GM19324 (cell line): ENCODE data around the gene SORBS1.

Source experiments
- ATAC-seq: cut with Tn5 transposase; IDR thresholded peaks from one replicate; pipeline ENCODE4 v1.9.1; 2021; ENCODE audit warnings: mild to moderate bottlenecking, moderate library complexity; ENCODE audit not compliant: unreplicated experiment, low FRiP score

SORBS1 gene

DNA sequence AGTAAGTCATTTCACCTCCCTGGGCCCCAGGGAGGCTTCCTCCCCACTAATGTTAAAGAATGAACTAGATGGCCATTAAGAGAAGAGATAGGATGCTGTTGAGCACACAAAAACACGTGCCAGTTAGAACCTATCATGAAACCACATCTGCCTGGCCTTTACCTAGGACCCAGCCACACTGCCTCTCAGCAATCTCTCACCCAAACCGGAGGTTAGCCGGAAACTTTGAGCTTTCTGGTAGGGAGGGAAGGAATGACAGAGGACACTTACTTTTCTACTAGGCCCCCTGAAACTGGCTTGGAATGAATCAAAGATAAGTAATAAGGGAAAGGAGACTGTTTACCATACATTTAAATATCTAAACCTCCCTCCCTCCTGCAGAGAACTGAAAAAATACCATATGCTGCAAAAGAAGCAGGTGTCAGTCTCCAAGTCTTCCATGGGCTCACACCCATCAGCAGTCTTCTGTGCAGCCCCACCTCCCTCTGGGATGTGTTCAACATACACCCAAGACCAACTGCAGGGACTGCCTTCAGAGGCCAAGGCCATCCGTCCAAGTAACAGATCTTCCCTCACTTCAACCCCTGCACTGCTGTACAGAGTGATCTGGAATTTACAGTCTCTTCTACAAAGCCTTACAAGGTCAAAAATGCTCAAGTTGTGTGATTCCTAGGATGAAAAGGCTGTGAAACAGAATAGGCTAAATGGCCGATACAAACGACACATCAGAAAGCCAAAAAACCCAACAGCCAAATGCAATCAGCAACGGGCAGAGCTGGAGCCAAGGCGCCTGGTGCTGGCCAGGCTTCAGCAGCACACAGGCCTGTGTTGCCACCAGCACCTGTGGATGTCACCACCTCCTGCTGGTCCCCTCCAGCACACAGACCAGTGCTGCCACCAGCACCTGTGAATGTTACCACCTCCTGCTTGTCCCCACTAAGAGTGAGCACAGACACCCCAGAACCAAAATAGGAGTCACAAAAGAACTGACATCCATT, 42.4 kb downstream of the SORBS1 start:
- ATAC-seq: no peak

DNA sequence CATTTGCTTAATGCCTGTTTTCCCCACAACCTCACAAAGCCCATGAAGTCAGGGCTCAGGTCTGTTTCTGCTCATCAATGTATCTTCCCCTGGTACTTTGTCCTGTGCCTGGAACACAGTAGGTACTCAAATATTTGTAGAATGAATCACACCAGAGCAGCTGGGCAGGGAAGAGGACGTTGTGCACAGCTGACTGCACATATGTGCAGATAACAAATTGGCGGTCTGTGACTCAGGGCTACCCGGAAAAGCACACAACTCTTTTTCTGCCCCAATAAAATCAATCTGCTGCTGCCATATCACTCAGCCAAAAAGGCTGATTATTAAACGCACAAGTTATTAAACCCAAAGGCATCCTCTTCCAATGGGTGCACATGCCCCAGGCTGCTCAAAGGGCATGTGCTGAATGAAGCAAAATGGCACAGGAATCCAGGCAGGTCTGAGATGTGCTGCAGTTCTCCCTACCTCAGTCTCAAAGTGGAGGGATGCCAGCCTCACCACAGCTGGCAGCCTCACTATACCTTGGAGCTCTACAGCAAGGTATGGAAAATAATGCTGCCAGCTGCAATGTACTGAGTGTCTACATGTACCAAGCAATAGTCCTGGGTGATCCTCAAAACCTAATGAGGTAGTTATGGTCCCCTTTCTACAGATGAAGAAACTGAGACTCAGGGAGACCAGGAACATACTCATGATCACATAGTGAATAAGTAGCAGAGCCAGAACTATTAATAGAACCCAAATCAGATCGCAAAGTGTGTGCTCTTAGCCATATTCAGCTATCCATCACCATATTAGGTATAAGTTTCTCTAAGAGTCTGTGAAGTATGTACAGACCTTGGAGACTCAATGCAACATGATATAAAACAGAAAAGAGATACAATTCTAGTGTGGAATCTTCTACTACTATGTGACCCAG, 43.4 kb downstream of the SORBS1 start:
- ATAC-seq: no peak

DNA sequence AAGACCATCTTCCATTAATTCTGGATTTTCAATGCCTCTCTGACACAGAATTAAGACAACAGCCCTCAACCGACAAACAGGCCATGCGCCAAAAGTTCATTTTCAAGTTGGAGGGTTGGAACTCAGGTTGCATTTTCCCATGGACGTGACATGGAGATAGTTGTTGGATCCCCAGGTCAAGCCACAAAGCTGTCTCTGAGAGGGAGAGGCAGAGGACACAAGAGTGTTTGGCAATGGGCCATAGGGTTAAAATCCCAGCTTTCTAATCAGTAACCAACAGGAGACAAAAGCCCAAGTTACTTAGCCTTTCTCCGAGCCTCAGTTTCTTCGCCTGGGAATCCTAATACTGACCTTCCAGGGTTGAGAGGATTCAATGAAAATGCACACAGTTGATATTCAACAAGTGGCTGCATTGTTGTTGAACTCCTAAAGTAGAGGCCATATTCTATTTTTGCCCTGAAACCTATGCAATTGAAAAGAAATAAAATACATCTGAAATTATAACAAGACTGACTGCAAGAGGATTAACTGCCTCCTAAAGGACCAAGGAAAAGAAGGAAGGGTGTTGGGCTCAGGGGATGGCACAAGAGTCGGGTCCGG, 44.3 kb downstream of the SORBS1 start:
- no peak for ATAC-seq

DNA sequence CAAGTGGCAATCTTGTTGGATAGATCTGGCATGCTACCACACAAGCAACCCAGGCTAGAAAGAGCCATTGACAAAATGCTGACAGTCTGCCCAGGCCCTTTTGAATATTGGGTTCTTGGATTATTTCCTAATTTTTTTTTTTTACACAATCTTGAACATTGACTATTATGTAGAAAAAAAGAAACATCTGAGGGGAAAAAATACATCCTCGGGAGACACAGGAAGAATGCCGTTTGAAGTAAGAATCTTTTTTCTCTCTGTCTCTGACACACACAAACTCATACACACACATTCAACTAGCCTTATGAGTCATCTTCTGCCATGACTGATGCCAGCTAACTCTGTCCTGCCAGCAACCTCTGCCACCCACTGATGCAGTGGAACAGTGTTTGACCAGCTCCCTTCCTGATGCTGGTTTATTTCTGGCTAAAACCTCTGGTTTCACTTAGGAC, 47.2 kb downstream of the SORBS1 start:
- no peak for ATAC-seq

DNA sequence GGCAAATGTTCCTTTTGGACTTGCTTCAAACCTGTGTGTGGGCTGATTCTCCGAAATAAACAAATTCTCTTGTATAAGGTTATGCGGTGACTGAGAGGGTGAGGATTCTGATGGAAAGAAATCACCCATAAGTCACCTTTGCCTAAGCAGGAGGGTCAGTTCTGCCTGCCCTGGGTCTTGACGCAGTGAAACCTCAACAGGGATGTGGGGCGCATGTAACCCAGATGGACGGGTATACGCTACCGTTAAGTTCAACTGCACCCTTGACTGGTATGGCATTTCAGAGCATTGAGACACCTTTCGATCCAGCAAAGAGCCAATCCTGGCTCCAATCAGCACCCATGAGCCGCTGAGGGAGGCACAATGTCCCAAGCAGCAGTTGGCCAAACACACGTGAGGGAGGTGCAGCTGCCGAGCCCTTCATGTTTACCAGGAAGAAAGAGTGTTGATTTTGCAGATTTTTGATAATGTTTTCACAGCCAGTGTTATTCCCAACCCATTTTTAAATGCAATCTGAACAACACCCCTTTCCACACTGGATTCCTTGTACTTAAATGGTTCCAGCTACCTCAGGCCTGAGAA, 48.1 kb downstream of the SORBS1 start:
- ATAC-seq: no peak

DNA sequence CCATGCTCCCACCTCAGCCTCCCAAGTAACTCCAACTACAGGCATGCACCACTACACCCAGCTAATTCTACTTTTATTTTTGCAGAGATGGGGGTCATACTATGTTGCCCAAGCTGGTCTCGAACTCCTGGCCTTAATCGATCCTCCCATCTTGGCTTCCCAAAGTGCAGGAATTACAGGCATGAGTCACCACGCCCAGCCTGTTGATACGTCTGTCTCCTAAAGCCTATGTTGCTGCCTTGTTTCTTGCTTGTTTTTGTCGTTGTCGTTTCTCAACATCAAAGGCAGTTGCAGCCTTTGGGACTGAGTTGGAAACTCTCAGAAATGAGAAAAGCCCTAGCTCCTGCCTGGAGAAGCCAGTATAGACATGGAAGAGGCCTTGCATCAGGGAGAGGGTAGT, 49.9 kb downstream of the SORBS1 start:
- ATAC-seq: no peak

DNA sequence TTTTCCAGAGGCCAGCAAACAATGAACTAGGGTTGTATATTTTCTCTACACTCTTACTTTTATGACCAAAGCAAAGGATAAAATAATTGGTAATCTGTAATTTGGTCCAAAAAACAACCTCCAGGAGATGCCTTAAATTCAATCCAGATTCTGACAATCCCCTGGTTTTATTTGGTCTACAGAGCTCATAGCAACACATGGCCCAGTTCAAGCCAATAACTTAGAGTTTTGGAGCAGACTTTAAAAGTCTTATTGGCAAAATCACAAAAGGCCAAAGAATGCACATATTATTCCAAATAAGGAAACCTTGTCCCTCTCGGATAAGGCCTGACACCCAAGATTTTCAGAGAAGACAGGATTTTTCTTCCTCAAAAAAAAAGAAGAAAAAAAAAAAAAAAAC, 51.9 kb downstream of the SORBS1 start:
- no peak for ATAC-seq

DNA sequence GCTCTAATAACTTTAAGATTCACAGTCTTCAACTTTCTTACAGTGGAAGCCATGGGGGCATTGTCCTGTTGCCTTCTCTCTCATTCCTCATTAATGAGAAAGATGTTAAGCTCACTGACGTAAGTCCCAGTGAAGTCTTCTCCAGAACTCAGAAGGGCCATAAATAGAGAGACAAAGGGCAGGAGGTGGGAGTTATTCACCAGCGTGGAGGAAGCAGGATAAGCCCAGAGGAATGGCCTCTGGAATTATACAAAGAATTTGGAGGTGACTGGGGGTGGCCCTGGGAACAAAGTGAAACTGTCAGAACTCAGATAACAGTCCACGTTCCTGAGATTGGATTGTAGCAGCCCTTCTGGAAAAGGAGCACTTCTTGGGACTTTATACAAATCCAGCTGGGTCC, 52.4 kb downstream of the SORBS1 start:
- no peak for ATAC-seq

DNA sequence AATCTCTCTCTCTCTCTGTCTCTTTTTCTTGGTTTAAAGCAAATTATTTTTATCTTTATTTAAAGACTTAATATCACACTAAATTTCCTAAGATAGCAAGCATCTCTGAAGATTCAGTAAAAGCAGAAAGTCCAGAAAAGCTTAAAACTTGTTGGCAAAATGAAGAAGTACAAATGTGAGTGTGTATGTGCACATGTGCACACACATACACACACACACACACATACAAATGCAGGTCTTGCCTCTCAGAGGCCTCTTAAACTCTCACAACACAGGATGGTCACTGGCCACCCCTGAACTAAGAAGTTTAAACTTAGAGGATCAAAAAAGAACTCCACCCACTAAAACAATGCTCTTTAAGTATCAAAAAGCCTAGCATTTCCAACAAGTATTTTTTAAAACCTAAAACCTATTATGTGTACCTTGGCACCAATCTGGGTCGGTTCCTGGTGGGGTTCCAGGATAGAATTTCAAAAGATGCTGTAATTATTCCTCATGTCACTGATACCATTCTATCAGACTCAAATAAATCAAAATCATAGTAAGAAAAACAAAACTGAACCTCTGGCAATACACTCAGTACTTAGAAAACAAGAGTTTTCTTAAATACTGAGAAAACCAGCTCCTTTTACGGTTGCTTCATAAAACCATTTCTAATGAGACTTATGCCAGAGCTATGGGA, 55.0 kb downstream of the SORBS1 start:
- ATAC-seq: no peak

DNA sequence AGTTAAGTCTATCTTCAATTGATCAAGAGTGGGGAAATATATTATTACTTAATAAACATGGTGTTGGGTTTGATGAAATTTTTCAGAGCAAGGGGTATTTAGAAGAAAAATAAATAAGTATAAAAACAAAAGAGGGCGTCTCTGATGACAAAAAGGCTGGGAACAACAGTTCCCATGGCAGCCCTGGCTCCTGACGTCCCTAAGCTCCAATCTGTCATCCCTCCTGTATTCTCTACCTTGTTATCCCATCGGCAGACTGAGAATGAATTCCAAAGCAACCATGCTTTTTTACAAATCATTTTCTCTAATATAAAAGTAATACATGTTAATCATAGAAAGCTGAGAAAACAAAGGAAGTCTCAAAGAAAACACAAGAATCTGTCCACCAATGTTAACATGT, 55.5 kb downstream of the SORBS1 start:
- ATAC-seq: no peak

DNA sequence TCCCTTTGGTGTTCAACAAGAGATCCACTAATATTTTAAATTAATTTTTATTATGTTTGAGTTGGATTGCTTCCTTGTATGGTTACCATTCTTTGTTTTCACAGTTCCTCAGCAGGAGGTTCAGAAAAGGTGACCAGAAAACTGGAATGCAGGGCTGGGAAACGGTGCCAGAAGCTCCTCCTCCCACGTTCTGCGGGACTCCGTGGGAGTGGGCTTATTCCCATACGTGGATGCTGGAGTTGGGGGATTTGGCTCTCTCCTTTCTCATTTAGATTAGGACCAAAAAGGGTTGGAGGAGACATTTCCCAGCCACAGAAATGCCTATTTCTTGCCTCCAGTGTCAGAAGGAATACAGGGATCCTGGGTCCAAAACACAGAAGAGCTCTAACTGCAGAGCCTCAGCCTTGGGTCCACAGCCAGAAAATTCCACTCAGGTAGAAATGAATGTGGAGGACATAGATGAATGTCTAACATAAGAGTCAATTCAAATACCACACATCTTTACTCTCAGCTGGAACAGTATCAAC, 56.0 kb downstream of the SORBS1 start:
- ATAC-seq: no peak

DNA sequence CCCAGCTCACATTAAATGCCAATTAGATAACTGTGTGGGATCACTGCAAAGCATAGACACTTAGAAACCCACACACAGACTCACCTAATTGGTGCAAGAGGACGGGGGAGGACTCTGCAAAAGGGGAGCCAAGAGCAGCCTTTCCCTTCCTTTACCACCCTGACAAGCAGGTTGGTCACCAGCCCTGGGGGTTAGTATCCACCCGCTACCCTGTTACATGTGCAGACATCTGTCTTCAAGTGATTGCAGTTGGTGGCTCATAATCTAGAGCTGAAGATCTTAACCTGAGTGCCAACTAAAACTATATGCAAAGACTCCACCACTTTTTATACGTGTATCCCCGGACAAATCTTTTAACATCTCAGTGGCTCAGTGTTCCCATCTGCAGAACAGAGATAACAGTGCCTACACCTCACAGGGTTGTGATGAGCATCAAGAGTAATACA, 56.9 kb downstream of the SORBS1 start:
- no peak for ATAC-seq

DNA sequence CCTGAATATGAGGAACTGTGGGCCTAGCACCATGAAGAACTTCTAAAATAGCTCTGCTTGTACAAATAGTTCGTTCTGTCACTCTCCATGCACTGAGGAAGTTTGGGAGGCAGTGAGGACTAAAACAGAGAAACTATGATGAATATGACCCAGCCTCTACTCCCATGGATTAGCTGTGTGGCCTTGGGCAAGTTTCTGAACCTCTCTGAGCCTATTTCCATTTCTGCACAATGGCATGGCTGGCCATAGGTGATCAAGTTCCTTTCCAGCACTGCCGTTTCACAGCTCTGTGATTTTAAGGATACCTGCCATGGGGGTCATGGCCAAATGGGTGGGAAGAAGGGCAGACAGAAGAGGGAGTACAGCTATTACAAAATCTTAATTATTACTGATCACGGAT, 57.6 kb downstream of the SORBS1 start:
- no peak for ATAC-seq

DNA sequence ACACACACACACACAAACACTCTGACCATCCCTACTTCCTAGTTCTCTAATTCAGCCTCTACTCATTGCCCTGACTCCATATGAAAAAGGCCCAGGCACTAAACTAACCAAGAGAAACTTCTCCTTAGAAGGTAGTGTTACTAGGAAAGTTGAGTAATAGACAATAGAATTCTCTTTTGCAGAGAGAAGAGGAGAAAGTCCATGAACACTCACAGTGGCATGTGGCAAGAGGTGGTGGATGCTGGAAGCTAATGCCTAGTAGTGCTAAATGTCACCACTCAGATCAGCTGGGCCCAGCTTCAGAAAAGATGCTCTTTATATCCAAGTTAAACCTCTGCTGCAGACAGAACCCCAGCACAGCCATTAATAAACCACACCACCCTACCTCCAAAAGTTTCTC, 58.2 kb downstream of the SORBS1 start:
- ATAC-seq: no peak

DNA sequence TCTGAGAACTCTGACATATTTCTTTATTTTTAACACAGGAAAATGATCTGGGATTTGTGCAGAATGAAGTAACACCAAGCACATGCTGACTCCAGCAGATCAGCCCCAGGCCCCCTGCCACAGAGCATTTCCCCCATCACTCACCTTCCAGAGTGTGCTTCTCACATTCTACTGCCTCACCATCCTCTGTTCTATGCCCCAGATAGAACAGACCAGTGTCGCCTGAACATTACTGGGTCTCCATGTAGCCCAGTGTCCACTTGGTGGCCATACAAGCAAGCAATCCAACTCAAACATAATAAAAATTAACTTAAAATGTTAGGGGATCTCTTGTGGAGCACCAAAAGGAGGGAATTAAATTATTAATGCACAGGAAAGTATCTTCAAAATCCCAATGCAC, 58.8 kb downstream of the SORBS1 start:
- no peak for ATAC-seq

DNA sequence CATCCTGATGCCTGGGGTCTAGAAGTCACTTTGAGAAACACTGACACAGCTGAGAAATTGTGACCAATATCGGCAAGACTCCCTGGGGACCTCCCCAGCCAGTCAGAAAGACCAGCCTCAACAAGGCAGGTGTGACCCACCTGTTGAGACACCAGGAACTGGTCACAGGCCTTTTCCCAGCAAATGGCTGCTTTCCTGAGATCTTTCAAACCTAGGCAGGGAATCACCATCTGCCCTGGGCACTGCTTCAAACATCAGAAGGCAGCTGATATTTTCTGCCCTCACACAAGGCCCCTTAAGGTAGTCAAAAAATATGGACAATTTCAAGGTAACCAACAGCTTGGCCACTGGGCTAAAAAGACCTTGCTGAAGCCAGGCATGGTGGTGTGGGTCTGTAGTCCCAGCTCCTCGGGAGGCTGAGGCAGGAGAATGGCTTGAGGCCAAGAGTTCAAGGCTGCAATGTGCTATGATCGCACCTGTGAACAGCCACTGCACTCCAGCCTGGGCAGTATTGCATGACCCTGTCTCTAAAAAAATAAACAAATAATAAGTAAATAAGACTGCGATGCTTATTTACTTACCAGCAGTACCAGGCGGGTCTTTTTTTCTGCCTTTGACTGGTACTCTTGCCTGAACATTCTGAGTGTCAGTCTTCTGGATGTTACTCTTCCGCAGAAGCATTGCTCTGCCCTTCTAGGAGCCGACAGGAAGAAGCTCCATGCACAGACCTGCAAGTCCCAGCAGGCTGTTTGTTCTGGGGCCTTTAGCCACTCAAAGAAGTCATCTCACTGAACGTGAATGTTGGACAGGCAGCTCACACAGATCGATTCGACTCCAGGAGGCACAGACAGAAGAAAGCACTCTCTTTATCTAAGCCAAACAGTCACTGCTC, 59.7 kb downstream of the SORBS1 start:
- ATAC-seq: no peak

DNA sequence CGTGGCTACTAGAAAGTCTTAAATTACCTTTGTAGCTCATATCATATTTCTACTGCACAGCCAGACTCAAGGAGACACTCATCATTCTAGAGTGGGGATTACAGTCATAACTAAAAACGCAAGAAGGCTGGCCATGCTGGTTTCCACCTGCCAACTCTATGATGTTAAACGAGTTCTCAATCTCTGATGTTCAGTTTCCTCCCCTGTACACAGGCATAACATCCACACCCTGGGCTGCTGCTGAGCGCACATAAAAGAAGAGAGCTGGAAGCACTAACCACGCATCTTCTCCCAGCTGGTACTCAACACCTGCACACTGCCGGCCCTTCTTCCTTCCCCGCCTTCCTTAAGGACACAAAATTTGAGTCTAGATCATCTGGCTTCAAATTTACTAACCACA, 60.5 kb downstream of the SORBS1 start:
- ATAC-seq: no peak

DNA sequence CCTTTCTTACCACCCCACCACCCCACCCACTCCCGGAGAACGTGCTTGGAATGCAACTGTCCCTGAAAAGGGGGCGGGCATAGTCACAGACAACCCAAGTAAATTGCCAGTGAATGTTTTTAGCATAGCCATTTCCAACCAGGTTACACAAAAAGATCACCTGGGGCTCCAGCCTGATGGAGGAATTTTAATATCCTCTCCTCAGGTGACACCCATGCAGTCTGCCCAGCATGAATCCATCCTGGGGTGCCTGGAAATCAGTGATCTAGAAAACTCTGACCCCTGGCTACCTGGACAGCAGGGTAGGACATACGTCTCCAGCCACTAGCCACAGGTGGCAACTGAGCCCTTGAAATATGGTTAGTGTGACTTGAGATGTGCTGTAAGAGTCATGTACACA, 61.1 kb downstream of the SORBS1 start:
- ATAC-seq: no peak
